Skeletal muscle cell (primary cell): ENCODE results near the gene ARAP3.
"Not testable (repeated sequence)": the region's sequence is repeated elsewhere in the genome, so short reads cannot be mapped to it uniquely, and the experiment has no call there.

Experiments used
- DNase-seq: peaks from one replicate; pipeline ENCODE4 v3.0.0-alpha.2; 2010; ENCODE audit warnings: low read depth
- H3K4me3 ChIP-seq: 2 replicates; pipeline ENCODE4 v1.5.1; 2011; ENCODE audit warnings: low read depth, mild to moderate bottlenecking, control low read depth, low read length, moderate library complexity

Gene ARAP3, protein sequence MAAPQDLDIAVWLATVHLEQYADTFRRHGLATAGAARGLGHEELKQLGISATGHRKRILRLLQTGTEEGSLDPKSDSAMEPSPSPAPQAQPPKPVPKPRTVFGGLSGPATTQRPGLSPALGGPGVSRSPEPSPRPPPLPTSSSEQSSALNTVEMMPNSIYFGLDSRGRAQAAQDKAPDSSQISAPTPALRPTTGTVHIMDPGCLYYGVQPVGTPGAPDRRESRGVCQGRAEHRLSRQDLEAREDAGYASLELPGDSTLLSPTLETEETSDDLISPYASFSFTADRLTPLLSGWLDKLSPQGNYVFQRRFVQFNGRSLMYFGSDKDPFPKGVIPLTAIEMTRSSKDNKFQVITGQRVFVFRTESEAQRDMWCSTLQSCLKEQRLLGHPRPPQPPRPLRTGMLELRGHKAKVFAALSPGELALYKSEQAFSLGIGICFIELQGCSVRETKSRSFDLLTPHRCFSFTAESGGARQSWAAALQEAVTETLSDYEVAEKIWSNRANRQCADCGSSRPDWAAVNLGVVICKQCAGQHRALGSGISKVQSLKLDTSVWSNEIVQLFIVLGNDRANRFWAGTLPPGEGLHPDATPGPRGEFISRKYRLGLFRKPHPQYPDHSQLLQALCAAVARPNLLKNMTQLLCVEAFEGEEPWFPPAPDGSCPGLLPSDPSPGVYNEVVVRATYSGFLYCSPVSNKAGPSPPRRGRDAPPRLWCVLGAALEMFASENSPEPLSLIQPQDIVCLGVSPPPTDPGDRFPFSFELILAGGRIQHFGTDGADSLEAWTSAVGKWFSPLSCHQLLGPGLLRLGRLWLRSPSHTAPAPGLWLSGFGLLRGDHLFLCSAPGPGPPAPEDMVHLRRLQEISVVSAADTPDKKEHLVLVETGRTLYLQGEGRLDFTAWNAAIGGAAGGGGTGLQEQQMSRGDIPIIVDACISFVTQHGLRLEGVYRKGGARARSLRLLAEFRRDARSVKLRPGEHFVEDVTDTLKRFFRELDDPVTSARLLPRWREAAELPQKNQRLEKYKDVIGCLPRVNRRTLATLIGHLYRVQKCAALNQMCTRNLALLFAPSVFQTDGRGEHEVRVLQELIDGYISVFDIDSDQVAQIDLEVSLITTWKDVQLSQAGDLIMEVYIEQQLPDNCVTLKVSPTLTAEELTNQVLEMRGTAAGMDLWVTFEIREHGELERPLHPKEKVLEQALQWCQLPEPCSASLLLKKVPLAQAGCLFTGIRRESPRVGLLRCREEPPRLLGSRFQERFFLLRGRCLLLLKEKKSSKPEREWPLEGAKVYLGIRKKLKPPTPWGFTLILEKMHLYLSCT (N-terminal part only)

DNA sequence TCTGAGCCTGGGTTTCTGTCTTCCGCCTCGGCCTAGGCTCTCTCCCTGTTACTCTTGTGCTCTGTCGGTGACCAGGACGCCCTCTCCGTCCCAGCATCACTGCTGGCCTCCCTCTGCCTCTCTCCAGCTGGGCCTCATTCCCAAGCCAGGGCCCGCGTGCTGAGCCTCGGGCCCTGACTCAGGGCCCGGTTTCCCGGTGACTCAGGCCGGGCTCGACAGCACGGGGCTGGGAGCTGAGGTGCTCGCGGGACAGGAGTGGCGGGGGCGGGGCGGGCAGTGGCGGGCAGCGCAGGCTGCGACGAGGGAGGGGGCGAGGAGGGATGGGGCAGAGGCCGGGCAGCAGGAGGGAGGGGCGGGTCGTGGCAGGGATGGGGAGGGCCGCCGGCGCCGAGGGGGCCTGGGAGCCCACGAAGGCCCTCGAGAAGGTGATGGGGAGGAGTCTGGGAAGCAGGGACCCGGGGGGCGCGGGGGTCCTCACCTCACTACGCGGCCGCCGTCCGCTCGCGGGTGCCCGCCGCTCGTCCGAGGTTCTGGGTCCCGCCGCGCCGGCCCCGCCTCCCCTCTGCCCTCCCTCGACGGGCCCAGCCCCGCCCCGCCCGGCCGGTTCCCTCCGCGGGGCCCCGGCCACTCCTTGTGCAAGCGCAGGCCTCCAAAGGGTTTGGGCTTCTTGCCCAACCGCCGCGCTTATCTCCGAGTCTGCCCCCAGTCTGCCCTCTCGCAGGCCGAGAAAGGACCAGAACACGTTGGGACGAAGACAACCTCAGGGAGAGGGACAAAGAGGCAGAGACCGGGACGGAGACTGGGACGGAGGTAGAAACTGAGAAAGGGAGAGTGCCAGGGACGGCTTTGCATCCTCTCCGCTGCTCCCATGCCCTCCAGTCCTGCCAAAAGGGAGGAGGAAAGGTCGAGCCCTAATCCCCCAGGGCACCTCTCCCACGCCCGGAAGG lies at the start of gene ARAP3:
Gene ARAP3, minus strand, starts transcription at position 536 of the 947 bp plus-strand sequence. CDS start 1,744 bp downstream, outside the sequence.
- peak; percentile 60 for DNase-seq
- peak within 1 kb of the TSS; percentile 47 for H3K4me3 ChIP-seq

DNA sequence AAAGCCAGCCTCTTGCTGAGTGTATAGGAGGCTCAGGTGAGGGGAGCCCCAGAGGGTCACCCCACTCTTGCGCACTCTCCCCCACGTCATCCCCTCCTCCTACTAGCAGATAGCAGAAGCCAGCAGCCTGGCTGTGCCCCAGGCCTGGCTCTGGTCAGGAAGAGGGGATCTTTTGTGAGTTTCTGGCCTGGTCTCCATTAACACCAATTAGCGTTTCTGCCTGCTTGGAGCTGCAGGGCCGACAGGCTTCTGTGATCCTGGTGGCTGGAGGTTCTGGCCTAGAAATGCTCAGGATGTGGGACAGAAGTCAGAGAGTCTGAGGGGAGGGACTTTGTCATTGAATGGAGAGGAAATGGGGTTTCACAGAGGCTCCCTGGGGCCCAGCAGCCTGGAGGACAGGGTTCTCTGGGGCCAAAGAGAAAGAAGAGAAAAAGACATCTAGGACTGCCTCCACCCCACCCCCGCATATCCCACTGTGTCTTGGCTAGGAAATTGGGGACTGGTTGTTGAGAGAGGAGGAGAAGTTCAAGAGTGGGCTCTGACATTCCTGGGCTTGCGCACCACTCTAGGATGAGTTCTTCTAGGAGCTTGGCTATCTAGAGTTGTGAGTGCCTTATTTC lies 47.5 kb upstream of the ARAP3 start:
- no peak for DNase-seq
- H3K4me3 ChIP-seq = no peak overlapping the region

DNA sequence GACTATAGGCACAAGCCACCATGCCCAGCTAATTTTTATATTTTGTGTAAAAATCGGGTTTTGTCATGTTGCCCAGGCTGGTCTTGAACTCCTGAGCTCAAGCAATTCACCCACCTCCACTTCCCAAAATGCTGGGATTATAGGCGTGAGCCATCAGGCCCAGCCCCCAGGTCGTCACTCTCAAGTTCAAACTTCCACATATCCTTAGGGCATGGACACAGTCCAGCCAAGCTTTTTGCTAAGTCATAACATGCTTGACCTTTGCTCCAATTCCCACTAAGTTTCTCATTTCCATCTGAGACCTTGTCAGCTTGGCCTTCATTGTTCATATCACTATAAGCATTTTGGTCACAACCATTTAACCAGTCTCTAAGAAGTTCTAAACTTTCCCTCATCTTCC lies 43.9 kb upstream of the ARAP3 start:
- H3K4me3 ChIP-seq = no peak overlapping the region
- DNase-seq = no peak

DNA sequence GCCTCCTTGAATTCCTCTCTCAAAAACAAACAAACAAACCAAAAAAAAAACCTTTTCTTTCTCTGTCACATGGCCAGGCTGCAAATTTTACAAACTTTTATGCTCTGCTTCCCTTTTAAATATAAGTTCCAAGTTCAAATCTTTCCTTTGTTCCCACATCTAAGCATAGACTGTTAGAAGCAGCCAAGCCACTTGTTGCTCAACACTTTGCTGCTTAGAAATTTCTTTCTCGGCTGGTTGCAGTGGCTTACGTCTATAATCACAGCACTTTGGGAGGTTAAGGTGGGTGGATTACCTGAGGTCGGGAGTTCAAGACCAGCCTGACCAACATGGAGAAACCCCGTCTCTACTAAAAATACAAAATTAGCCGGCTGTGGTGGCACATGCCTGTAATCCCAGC lies 43.1 kb upstream of the ARAP3 start:
- not testable (repeated sequence) for DNase-seq, H3K4me3 ChIP-seq

DNA sequence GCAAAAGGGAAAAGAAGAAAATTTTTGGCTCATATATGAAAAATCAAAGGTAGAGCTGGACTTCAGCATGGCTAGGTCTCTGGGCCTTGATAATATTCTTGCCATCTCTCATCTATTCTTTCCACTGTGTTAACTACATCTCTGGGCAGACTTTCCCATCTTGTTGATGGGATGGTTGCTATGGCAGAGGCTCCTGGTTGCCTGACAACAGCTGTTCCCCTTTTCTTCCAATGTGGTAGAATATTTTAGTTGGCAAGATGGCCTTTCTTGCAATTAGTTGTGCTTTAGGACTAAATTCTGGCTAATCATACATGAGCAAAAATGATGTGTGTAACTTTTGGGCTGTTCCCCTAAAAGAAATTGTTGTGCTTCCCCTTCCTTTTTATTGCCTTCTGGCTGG lies 40.2 kb upstream of the ARAP3 start:
- no peak overlapping the region for H3K4me3 ChIP-seq
- DNase-seq = no peak

DNA sequence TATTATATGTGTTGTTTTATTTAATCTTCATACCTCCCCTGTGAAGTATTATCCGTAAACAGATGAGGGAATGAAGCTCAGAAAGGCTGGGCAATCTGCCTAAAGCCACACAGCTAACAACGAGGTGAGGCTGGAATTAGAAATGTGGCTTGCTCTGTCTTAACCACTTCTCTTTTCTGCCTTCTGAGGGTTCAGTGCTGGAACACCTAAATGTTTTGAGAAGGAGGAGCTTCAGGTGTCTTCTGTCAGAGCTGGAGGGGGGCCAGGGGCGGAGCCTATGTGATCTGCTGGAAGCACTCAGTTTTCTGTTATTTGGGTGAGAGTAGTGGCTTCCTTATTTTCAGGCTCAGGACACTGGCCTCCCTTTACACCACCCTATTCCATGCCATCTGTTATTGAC lies 35.0 kb upstream of the ARAP3 start:
- no peak overlapping the region for H3K4me3 ChIP-seq
- DNase-seq = no peak

DNA sequence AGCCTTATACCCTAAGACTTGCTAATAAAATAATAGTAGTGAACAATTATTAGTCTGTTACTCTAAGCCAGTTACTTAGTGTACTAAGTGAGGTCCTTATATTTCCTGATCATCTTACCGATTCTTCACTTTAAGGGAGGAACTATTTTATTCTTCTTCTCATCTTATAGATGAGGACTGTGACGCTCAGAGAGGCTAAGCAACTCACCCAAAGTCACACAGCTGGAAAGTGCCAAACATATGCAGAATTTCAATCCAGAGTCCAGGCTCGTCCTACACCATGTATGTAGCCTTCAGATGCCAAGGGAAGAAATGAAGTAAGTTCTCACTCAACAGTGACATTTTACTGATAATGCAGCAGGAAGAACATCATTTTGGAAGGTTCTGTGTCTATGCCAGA lies 34.4 kb upstream of the ARAP3 start:
- no peak overlapping the region for H3K4me3 ChIP-seq
- DNase-seq = no peak

DNA sequence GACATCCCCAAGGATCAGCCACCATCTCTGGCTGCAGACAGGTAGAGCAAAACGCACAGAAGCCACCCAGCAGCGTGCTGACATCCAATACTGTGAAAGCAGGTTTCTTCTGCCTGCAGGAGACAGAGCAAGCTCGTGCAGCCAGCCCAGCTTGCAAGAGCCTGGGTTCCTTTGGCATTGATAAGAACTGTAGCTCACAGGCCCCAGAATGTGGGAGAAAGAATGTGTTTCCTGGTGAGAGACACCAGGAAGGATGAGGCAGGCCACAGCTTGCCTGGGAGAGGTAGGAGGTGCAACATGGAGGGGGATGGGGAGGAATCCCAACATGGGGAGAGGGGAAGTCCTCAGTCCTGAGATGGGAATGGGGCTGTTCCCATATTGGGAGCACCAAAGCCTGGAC lies 34.0 kb upstream of the ARAP3 start:
- no peak overlapping the region for H3K4me3 ChIP-seq
- no peak for DNase-seq

DNA sequence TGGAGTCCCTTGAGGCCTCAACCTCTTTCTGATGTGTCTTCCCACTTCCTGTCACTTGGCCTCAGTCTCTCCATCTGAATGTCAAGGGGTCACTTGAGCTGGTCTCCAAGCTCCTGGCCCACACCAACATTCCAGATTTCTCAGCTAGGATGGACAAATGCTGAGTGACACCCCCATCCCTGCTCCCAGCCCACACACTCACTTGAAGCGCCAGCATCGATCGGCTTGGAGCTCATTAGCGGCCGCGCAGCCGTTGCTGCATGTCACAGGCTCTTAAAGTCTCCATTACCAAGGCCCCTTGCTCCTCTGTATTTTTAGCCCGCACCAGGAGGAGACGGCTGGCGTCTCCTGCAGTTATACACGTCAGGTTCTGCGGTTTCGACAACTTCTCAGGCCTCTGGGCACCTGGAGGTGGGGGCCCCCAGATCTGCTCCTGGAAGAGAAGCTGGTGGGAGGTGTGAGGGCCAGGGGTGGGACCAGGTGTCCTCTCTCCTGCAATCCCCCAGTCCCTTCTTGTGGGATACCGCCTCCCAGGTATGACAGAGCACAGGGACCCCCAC lies 33.4 kb upstream of the ARAP3 start:
- H3K4me3 ChIP-seq = no peak overlapping the region
- no peak for DNase-seq

DNA sequence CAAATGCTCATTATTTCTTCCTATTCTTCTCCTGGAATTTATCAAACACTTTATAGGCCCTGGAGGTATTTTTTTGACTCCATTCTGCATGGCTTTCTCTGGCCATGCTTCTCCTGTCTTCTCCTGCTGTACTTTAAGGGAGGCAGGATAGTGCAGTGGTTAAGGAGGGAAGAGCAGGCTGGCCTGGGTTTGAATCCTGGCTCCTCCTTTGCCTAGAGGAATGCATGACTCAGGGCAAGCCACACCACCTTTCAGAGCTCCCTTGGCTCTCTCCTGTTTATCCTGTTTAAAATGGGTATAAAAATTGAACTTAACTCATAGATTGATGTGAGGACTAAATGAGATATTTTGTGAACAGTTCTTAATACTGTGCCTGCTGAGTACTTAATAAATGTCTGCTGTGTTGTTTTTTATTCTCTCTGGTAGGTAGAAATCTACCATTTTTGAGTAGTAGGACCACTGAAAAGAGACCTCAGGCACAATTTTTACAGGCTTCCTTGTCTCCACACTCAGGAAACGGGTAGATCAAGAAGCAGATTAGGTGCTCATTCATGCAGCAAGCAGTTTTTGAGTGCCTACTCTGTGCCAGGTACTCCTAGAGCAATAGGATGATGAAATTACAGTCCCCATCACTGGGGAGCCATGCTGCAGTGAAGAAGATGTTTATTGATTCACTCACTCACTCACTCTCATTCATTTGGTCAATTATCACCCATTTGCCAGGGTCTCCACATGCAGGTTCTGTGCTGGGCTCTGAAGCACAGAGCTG lies 32.7 kb upstream of the ARAP3 start:
- no peak for DNase-seq
- no peak overlapping the region for H3K4me3 ChIP-seq

DNA sequence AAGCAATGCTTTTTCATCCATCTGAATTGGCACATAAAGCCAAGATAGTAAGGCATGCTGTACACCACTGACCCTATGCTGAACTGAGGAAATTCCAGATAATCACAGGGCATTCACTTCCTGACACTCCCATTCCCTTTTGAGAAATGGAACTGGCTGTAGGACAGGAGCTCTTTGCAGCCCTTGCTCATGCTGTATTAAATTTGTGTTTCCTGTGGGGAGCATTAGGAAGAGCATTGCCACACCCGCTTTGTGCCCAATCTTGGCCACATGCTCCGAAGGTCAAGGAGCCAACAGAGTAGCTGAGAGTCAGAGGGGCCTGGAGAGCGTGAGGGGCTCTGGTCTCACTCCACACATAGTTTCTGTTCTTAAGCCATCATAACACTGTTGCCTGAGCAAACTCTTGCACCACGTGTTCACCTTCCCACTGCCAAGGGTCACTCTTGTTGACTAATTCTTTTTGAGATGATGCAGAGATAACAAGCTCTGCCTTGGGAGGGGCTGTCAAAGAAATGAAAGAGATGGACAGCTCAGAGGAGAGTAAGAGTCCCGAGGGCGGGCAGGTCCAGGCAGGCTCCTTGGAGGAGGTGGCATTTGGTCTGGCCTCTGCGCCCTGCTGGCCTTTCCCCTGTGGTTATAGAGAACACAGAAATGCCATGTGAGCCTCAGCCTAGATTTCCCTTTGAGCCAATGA lies 31.7 kb upstream of the ARAP3 start:
- no peak overlapping the region for H3K4me3 ChIP-seq
- DNase-seq = no peak

DNA sequence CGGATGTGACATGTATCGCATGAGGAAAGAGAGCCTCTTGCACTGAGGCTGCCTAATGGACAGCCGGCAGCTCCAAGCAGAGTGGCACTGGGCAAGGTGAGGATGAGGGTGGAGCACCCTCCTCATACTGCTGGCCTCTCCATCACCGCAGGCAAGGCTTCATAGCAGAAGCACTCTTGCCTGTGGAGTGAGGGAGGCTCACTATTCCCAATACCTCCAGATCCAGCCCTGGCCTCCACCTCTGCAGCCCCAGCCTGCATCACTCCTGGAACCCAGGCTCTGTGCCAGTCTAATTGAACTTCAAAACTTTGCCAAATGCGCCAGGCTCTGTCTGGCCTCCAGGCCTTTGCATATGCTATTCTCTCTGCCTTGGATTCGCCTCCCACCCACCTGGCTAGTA lies 29.7 kb upstream of the ARAP3 start:
- DNase-seq = no peak
- H3K4me3 ChIP-seq = no peak overlapping the region

DNA sequence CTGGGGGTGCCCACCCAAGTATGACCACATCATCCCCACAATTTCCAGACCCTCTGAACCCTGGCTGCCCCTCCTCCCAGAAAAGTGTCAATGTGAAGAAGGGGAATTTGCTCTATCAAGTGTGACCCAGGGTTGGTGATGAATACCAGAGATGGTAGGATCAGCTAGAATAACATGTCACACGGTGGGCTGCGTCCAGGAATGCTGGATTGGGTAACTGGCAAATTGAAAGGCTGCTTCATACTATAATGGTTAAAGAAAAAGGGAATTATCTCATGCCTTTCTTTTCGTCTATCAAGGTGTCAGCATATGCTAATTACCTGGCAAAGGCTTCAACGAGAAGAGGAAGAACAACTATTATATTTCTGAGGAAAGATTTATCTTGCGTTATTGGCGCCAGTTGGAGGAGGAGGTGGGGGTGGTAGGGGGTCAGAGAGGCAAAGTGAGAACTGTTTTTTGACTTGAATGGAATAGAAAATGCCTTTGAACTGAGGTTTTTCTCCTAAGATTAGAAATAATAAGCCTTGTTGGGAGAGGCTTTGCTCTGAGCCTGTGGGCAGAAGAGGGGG lies 27.8 kb upstream of the ARAP3 start:
- DNase-seq = no peak

DNA sequence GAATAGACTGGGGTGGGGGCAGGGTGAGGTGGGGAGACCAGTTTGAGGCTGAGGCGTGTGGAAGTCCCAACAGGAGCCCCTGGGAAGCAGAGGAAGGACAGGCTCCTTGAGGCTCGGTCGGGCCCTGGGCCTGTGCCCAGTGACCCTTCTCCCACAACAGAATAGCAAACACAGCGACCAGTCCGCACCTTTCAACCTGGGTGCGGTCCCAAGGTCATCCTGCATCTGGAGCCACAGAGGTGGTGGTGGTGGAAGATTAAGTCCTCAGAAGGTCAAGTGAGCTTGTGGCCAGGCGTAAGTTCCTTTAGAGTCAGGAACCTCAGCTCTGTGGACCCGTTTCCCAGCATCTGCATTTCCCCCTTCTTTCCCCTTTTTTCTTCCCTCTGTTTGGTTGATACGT lies 26.0 kb upstream of the ARAP3 start:
- DNase-seq = no peak

More for the DNA sequence above, 27.8 kb upstream of the ARAP3 start:
- H3K4me3 ChIP-seq = no peak overlapping the region

DNA sequence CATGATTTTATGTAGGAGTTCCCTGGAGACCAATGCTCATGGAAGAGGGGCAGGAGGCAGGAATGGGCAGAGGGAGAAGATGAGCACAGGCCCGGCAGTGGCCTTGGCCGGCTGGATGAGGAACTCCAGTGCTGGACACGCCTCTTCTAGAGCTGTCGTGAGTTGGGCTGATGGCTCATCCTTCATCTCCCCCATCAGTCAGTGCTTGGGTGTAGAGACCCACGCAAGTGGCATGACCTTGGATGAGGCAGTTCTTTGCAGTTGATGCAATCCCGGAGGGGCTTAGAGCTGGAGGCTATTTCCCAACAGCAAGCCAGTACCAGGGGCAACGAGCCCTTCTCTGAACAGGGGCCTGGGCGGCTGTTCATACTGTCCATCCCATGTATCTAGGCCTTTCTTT lies 25.5 kb upstream of the ARAP3 start:
- no peak for DNase-seq

More for the DNA sequence above, 26.0 kb upstream of the ARAP3 start:
- no peak overlapping the region for H3K4me3 ChIP-seq

DNA sequence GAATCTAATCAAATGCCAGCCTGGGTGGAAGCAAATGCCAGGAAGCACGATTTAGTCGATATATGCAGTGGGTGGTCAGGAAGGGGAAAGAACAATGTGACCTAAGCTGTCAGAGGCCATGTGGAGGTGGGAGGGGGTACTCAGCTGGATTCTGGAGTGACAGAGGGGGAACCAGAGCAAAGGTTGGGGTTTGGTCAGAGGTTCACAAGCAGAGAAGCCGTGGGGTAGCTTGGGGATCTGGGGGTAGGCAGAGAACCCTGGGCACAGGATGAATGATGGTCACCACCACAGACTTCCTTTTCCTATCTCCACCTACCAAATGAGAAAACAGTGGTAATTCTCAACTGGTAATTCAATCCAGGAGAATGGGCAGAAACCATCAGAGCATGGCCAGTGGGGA lies 24.1 kb upstream of the ARAP3 start:
- DNase-seq = no peak

More for the DNA sequence above, 25.5 kb upstream of the ARAP3 start:
- H3K4me3 ChIP-seq = no peak overlapping the region

More for the DNA sequence above, 24.1 kb upstream of the ARAP3 start:
- no peak overlapping the region for H3K4me3 ChIP-seq
